ENCODE results near the gene RAD18. TPM values are rescaled to one million over a fixed set of nuclear protein-coding genes. Genes with fewer than 3 reads are reported as not detected.

The RAD18 gene
- polyA plus RNA-seq, 1 experiment: 10.7 TPM

- no peak for TF ChIP-seq CTCF (IDR thresholded peaks at IDR 0.05; ENCODE audit: low read depth, low read length)
- CTCF ChIA-PET: interaction anchor here (0.9 kb wide), 1 partner anchor 16 kb away, joined by 3 read pairs; no protein-coding TSS in a partner anchor
- no peaks in the 10 kb centered on the region for H3K27me3 ChIP-seq (ENCODE audit: control insufficient read depth, insufficient read depth, low read length)
- H3K9me3 ChIP-seq (ENCODE audit: control insufficient read depth, insufficient read depth, low read length): peaks cover 4% of the 10 kb centered on the region; the same call in 1 of the 2 replicates
- no peak overlapping the region for H3K27ac ChIP-seq (ENCODE audit: low read depth, low read length)
- POLR2A ChIA-PET: no interaction called here
- no peak for DNase-seq (ENCODE audit: low read depth, low spot score)
- no peak overlapping the region for H3K4me3 ChIP-seq (ENCODE audit: low read depth, low read length)
Observed at GRCh38 chr3:8872261-8872660, 91.0 kb downstream of the RAD18 start.

GRCh38 chr3:8871306-8871705, 92.0 kb downstream of the RAD18 start:
- no peak overlapping the region for H3K4me3 ChIP-seq (ENCODE audit: low read depth, low read length)
- no peaks in the 10 kb centered on the region for H3K27me3 ChIP-seq (ENCODE audit: control insufficient read depth, insufficient read depth, low read length)
- peaks cover 4% of the 10 kb centered on the region; the same call in 1 of the 2 replicates for H3K9me3 ChIP-seq (ENCODE audit: control insufficient read depth, insufficient read depth, low read length)
- POLR2A ChIA-PET: no interaction called here
- H3K27ac ChIP-seq (ENCODE audit: low read depth, low read length): no peak overlapping the region
- no peak for DNase-seq (ENCODE audit: low read depth, low spot score)
- CTCF ChIA-PET: interaction anchor here (0.9 to 1.3 kb wide), 2 partner anchors 17 to 102 kb away, joined by 3 to 6 read pairs; partner anchors contain the start of gene OXTR
- no peak for TF ChIP-seq CTCF (IDR thresholded peaks at IDR 0.05; ENCODE audit: low read depth, low read length)

GRCh38 chr3:8870134-8870533, 93.1 kb downstream of the RAD18 start:
- Histone ChIP-seq H3K4me3 (ENCODE audit: low read depth, low read length) (no peak overlapping the region), H3K9me3 (ENCODE audit: control insufficient read depth, insufficient read depth, low read length) (peaks cover 4% of the 10 kb centered on the region; the same call in 1 of the 2 replicates), H3K27ac (ENCODE audit: low read depth, low read length) (peak overlapping the region; percentile 94), H3K27me3 (ENCODE audit: control insufficient read depth, insufficient read depth, low read length) (no peaks in the 10 kb centered on the region)
- no peak for DNase-seq (ENCODE audit: low read depth, low spot score)
- TF ChIP-seq CTCF (IDR thresholded peaks at IDR 0.05; ENCODE audit: low read depth, low read length): no peak
- ChIA-PET CTCF (no interaction called here), POLR2A (interaction anchor here (0.8 kb wide), 1 partner anchor 17 kb away, joined by 3 read pairs; no protein-coding TSS in a partner anchor)

GRCh38 chr3:8869613-8870012, 93.7 kb downstream of the RAD18 start:
- no peak for TF ChIP-seq CTCF (IDR thresholded peaks at IDR 0.05; ENCODE audit: low read depth, low read length)
- no peaks in the 10 kb centered on the region for H3K27me3 ChIP-seq (ENCODE audit: control insufficient read depth, insufficient read depth, low read length)
- ChIA-PET POLR2A (interaction anchor here (0.5 to 1.1 kb wide), 4 partner anchors 17 to 136 kb away, joined by 3 read pairs; partner anchors contain the start of gene CAV3), CTCF (interaction anchor here (3.1 kb wide), 1 partner anchor 100 kb away, joined by 20 read pairs; the partner anchor contains the start of gene OXTR)
- DNase-seq (ENCODE audit: low read depth, low spot score): peak; percentile 95
- peaks cover 4% of the 10 kb centered on the region; the same call in 1 of the 2 replicates for H3K9me3 ChIP-seq (ENCODE audit: control insufficient read depth, insufficient read depth, low read length)
- H3K27ac ChIP-seq (ENCODE audit: low read depth, low read length): peak overlapping the region; percentile 94
- H3K4me3 ChIP-seq (ENCODE audit: low read depth, low read length): no peak overlapping the region

- no peak for DNase-seq (ENCODE audit: low read depth, low spot score)
- TF ChIP-seq CTCF (IDR thresholded peaks at IDR 0.05; ENCODE audit: low read depth, low read length): no peak
- Histone ChIP-seq H3K27ac (ENCODE audit: low read depth, low read length) (peak overlapping the region; percentile 83), H3K4me3 (ENCODE audit: low read depth, low read length) (no peak overlapping the region), H3K9me3 (ENCODE audit: control insufficient read depth, insufficient read depth, low read length) (peaks cover 4% of the 10 kb centered on the region; the same call in 1 of the 2 replicates), H3K27me3 (ENCODE audit: control insufficient read depth, insufficient read depth, low read length) (no peaks in the 10 kb centered on the region)
- POLR2A ChIA-PET: interaction anchor here (0.5 to 1.1 kb wide), 3 partner anchors 17 to 135 kb away, joined by 3 read pairs; partner anchors contain the start of gene CAV3
- CTCF ChIA-PET: interaction anchor here (0.6 to 3.1 kb wide), 2 partner anchors 47 to 100 kb away, joined by 3 to 20 read pairs; partner anchors contain the start of gene OXTR
Observed at GRCh38 chr3:8868996-8869395, 94.3 kb downstream of the RAD18 start.
